NCI-H146 (cell line): ENCODE data around the gene TFIP11.

Experiments used
- DNase-seq: peaks from one replicate; lab custom pipeline; 2025; lab: John Stamatoyannopoulos, UW

Gene TFIP11

DNA sequence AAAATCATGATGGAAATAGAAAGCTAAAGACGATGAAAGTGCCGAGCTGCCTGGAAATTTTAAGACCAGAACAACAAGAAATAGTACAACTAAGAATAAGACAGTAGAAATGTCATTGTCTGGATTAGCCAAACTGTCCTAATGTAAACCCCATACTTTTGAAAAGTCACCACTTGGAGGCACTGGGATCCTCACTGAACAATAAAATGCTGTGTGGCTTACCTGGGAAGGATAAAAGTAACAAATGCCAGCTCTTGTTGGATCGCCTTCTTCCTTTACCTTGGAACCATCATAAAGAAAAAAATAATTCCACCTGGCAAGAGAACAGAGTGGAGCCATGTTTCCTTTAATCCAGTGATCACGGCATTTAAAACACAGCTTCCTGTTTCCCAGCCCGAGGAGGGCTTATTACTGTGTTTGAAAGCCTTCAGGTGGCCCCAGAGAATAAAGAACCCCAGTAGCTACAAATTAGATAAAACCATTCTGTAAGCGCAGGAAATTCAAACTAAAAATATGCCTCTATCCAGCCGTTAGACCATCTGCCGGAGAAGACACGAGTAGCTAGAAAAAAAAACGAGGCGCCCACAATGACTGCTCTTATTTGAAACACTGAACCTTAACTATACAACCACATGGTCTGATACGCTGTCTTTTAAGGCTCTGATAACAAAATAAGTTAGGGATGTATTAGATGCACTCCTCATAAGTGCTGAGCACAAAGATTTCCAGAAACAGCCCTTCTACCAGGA lies 33.1 kb downstream of the TFIP11 start:
- peak; percentile 86 for DNase-seq

DNA sequence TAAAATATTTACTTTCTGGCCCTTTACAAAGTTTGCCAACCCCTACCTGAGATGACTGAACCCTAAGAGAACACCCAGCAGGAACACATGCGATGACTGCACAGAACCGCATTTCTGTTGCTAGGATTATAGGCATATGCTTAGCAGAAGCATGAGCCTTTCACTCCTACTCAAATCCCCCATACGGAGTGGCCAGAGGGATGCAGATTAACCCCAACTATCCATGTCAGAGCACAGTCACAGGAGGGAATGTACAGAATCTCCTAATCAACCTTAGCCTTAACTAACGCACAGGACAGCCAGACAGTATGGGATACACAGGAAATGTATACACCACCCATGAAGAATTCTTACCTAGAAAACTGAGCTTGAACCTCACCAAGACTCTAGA lies 34.9 kb downstream of the TFIP11 start:
- no peak for DNase-seq

DNA sequence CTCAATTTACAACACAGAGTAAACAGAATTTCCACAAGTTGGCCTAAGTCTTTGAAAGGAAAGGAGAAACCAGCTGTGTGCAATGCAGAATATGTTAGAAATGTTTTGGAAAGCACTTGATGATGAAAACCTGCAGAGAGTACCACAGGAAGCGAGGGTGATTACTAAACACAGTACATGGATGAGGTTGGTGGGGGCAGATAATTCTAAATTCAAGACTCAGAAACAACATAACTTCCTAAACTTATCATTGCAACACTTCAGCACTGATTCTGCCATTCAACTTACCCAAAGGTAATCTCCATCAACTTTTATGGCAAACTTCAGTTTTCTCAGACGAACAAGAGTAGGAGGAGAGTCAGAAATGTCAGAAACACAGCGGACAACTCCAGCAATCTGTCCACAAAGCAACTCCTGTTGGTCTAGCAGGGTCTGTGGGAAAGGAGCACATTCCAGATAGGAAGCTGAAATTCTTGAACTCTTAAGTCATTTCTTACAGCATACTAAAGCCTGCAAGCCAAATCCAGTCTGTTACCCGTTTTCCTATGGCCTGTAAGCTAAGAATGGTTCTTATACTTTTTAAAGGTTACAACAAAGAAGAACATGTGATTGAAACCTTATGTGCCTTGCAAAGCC lies 35.5 kb downstream of the TFIP11 start:
- DNase-seq: no peak

DNA sequence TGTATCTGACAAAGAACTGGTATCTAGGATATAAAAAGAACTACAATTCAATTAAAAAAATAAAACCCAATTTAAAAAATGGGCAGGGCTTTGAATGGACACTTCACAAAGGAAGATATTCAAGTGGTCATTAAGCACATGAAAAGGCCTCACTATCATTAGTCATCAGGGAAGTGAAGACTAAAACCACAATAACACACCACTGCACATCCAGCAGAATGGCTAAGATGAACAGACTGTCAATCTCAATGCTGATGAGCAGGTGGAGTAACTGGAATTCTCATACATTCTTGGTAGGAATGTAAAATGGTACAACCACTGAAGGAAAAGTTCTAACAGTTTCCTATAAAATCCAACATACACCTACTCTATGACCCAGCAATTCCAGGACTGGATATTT lies 37.6 kb downstream of the TFIP11 start:
- DNase-seq: no peak

DNA sequence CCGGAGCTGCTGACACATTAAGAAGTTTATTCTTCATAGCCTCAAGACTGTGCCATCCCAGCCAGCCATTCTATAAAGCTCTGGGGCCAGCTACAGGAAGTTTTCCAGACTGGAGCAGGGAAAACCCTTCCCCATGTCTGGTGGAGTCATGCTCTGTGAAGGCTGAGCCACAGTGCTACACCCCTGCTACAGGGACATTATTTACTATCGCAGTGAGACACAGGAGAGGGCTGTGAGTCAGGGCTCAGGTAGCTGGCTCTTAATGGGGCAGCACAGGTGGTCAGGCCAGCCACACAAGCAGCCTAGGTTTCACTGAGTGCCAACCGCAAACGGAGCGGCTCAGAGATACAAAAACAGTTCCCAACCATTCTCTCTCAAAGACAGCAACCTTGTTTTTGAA lies 40.8 kb downstream of the TFIP11 start:
- no peak for DNase-seq

DNA sequence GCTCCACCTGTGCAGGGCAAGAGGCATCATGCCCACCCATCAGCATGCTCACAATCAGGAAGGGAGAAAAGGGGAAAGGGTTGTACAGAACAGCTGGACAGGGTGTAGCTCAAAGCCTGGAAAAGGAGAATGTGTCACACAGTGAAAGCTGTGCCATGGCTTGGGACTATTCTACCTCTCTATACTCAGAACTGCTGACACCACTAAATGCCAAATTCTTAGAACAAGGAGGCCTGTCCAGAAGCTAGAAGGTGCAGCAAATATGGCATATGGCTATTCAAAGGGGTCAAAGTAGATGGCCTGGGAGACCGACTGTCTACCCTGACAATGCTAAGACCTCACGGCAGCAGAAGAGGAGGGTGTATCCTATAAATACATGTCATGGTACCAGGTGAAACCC lies 41.5 kb downstream of the TFIP11 start:
- DNase-seq: no peak

DNA sequence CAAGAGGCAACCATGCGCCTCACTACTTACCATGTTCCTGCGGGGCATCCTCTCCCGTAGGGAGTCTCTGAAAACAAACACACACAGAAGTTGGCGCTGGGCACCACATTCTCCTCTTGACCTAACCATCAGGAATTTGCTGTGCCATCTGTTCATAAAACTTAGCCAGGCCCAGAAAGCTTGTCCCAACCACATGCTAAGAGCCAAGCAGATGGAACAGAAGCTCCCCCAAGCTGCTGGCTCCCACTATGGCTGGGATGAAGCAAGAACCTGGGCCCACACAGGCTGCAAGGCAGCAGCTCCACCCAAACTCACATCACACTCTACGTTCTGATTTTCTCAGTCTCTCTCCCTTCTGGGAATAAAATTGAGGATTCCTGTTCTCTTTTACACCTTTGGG lies 46.1 kb downstream of the TFIP11 start:
- no peak for DNase-seq

DNA sequence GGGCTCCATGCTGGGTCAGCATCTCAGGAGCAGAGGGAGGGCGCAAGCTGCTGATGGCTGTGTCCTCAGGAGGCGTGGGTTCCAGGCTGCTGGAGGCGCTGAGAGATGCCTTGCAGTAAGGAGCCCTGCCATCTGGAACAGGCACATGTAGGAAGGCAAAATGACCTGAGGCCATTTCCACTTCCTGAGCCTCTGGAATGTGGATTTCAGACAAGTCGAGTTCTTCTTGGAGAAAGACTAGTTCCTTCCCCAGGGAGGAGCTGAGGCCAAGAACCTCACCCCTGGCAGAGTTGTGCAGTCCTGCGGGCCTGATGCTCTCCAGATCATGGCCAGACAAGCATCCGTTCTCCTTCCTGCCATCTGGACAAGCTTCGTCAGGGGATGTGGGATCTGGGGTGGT lies 48.0 kb downstream of the TFIP11 start:
- DNase-seq: no peak

DNA sequence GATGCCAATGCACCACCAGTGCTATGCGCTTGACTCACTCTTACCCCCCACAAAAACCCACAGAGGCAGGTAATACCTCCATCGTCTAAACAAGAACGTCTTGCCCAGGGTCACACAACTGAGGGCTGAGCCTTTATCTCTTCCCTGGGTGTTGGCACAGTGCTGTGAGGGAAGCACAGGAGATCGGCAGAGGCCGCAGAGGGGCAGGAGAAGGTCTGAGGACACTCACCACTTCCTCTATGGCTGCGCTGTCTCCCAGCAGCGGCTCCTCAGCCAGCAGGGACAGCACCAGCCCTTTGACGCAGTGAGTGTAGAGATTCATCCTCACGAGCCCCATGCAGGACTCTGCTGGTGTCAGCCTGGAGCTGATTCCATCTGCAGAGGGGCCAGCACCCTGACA lies 48.6 kb downstream of the TFIP11 start:
- no peak for DNase-seq

DNA sequence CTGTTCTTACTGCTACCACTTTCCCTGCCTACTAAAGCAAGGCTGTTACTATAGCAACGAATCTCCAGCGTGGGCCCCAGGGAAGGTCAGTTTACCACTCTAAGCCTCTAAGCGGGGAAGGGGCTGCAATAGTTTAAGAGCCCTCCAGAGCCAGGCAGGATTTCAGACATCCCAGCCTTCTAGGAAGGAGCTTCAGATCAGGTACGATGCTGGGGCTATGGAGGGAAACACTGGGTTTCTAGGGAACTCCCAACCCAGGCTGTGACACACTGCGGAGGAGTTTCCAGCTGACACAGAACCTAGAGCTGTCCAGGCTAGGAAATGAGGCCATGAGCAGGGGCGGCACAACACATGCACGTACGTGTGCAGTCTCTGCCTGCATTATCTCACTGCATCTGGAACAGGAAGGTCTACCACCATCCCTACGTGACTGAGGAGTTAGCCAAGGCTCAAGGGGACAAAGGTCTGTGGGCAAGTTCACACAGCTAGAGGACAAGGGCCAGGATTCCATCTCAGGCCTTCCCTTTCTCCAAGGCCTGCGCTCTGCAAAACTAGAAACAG lies 49.1 kb downstream of the TFIP11 start:
- no peak for DNase-seq

DNA sequence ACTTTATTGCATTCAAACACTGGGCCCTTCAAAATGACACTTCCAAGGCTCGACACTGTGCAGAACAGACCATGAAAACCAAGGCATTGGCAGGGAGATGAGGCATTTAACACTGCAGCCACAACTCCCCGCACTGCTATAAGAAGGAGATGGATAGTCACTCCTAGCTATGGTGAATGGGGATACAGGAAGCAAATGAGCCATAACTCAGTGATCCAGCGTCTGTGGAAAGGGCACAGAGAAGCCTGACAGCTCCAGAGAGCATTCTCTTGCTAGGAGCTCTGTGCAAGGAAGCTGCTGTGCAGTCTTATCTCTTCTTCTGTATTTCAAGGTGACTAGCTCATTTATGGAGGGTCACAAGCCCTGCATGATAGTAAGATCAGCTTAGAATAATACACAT lies 49.6 kb downstream of the TFIP11 start:
- no peak for DNase-seq

DNA sequence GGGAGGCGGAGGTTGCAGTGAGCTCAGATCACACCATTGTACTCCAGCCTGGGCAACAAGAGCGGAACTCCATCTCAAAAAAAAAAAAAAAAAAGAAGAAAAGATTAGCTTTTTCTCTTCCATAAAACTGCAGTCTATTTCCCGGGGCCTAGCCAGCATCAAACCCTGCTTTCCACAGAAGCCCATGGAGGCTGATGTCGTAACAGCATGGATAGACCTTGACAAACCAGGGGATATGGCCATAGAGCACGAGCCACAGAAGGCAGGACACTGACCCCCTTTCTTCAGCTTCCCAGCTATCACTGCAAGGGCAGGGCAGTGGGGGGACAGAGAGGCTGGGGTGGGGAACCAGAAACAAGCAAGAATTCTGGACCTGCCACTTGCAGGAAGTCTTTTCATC lies 50.2 kb downstream of the TFIP11 start:
- DNase-seq: no peak

DNA sequence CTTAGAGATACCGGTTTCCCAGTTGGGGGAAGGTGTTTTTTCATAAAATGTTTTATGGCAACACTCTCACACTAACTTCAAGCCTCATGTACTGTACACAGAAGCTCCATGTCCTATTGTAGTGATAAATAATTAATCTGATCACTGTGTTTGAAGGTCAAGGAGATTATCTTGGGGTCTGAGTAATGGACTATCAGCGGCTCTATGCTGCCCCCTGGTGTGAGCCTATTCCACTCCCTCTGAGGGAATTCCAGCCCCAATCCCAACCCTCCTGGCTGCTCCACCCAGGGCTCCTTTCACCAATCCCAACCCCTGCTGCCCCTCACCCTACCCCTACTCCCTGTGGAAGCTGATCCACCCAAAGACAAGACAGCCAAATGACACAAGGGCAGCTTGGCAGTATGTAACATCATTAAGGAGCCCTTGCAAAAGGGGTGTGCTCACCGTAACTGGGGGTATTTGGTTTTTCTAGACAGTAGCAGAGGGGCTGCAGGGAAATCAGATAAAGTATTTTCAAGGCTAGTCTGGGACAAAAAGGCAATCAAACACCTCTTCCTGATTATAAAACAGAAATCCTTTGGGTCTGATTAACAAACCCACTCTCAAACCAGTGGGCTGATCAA lies 51.0 kb downstream of the TFIP11 start:
- DNase-seq: peak; percentile 33

DNA sequence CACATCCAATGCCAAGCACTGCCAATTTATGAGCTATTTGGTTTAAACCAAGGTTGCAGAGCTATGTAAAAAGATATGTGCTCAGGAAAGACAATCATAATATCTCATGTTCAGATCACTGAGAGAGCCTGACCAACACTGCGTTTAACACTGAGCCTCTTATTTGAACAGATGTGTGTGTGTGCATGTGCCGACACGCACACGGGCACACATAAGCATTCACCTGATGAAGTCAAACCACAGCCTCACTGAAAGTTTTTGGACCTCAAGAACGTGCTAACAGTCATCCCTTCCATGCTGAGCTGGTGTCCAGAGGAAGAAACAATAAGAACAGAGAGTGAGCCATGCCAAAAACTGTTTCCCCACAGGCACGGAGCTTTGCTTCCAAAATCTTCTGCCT lies 52.1 kb downstream of the TFIP11 start:
- DNase-seq: no peak

DNA sequence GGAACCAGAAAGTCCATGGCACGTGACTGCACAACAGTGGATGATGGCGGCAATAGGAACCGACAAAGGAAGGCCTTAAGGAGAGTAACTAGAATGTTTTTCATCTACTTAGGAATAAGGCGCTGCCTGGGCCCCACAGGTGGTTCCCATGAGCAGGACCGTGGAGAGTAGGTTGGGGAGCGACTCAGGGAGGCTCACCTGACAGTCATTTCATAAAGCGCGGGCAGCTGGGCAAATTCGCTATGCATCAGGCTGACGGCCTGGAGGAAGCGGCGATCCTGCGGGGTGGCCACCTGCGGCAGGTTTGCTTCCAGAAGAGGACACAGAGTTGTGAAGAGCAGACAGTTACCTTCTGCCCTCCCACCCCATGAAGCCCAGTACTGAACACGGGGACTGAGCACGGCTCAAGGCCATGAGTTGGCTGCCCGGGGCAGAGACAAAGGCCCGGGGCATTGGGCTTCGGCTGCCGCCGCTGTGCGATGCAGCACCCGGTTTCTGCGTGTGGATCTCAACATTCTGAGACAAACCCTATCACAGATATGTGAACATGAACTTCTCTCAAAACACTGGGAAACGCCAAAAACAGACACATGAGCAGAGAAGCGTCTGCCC lies 54.5 kb downstream of the TFIP11 start:
- DNase-seq: no peak

DNA sequence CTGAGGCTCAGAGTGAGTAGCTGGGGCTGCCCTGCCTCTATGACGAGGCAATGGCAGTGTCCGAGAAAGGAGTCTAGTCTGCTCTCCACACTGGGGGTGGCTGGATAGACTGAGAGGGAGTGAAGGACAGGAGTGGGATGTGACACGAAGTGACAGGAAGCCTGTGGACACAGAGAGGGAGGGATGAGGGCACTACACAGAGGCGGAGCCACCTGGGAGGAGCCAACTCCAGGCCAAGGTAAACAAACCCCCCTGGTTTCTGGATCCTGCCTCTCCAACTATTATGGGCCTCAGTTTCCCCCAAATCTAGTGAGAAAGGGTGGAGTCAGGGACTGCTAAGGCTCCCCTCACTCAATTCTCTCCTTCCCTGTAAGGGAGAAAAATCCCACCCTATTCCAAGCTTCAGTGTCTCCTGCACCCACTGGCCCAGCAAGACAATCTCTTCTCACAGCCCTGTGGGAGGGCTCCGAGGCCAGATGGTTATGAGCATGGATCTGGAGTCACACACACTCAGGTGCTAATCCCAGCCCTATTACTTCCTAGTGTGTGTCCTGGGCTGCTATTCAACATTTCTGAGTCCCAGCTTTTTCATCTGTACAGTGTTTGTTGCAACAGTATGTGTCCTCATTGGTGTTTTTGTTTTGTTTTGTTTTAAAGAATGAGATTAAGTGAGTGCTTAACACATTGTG lies 58.3 kb downstream of the TFIP11 start:
- no peak for DNase-seq

DNA sequence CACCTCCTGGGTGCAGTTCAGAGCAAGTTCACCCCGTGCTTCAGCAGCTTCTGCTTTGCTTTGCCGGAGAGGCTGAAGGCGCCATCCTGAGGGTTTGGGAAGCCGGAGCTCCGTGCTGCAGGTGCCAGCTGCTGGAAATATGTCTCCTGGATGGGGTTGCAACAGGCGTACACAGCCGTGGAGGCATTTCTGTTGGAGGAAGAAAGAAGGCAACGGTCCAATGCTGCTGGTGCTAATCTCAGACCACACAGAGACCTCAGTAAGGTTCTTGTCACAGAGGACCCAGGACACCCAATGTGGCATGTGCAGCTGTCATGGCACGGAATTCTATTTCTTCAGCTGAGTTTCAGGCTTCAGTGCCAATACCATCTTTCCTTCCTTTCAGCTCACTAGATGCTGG lies 59.1 kb downstream of the TFIP11 start:
- no peak for DNase-seq

DNA sequence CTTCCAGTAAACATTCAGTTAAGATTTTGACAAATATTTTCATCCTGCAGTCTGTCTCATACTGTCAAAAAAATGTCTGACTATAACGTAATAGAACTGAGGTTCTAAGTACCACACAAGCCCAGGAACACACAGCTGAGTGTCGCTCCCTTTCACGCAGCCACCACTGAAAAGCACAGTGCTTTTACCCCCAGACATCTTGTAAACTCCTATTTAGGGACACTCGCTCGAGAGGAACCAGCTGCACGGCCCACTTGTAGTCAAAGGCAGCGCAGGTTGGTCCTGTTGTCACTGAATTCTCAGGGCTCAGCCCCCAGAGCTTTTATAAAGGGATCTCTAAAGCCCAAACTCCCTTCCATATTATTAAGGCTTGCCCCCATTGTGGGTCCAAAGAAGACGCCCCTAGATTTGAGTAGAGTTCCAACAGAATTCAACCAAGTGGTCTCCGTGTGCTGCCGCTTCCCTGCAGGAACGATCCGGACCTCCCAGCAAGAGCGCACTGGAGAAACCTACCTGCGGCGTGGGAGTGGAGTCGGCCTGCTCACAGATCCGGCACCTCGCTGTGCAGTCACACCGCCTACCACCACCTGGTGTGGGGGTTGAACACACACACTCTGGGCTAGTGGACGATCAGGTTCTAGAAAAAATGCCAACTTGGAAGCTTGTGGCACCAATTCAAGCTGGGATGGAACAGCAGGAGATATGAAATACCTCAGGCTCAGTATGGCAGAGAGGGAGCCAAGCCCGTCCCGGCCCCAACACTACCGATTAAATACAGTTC lies 59.8 kb downstream of the TFIP11 start:
- no peak for DNase-seq

DNA sequence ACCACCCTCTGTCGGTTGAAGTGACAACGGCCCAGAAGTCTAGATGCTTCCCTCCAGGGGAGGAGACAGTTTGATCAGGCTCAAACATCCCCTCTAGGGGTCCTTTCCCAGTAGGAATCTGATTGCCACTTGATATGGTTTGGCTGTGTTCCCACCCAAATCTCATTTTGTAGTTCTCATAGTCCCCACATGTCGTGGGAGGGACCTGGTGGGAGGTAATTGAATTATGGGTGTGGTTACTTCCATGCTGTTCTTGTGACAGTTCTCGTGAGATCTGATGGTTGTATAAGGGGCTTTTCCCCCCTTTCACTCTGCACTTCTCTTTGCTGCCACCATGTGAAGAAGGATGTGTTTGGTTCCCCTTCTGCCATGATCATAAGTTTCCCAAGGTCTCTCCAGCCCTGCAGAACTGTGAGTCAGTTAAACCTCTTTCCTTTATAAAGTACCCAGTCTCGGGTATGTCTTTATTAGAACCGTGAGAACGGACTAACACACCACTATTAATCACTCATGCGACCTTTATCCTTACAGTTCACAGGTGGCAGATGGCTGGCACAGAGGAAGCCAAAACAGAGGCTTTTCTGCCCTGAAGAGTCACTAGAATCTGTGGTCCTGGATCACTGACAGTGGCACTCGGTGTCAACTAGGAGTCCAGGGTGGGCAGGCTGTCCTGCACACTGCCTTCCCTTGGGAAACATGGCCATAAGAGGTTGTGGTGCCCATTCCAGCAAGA lies 61.7 kb downstream of the TFIP11 start:
- DNase-seq: no peak

DNA sequence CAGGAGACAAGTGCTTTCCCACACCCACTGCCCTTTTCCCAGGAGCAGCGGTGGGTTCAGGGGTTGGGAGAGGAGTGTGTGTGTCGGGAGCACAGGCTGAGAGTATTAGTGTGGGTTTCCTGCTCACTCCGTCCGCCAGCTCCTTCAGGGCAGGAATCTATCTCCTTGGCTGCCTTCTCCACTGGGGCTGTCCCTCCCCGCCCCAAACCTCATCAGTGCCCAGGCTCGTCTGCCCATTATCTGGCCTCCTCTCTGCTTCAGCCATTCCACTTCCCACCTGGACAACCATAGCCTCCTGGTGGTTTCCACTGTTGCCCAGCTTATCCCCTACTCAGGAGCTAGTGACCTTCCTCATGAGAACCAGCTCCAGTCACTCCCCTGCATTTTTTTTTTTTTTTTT lies 63.3 kb downstream of the TFIP11 start:
- no peak for DNase-seq

DNA sequence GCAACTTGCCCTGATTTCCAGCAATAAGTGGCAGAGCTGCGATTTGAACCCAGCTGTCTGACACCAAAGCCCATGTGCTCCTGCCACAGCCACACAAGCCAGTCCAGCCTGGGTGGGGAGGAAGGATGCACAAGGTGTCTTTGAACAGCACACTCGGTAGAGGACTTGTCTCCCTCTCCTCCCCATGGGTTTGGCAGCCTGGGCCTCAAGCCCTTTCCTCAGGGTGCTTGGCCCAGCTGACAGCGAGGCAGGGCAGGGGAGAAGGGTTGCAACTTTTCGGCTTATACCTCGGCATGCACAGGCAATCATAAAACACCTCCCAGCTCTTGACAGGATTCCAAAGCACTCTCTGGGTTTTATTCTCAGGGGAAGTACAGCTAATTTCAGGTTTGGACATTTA lies 63.9 kb downstream of the TFIP11 start:
- no peak for DNase-seq
